Measurements from ENCODE around the gene SLC7A1. TPM values are rescaled to one million over a fixed set of nuclear protein-coding genes. Genes with fewer than 3 reads are reported as not detected.

SLC7A1 gene
- total RNA-seq, 2 experiments from 2014 or later, result 106 to 114 TPM

GRCh38 chr13:29546662-29547061, 48.8 kb downstream of the SLC7A1 start:
- intact Hi-C loops (cut with micrococcal nuclease), result no loop called here
- Mint-ChIP-seq H3K36me3 (peaks cover 52% of the 10 kb centered on the region), H3K27me3 (no peaks in the 10 kb centered on the region), H3K4me3 (no peak overlapping the region), H3K4me1 (ENCODE audit: low read depth) (peaks cover 33% of the 10 kb centered on the region), H3K9me3 (no peaks in the 10 kb centered on the region), H3K27ac (no peak overlapping the region)
- ChIA-PET CTCF (interaction anchor here (1.1 kb wide), 1 partner anchor 54 kb away, joined by 3 read pairs; no protein-coding TSS in a partner anchor), POLR2A (no interaction called here)
- no peak for DNase-seq

GRCh38 chr13:29545988-29546387, 49.5 kb downstream of the SLC7A1 start:
- DNase-seq, result no peak
- CTCF ChIA-PET, result interaction anchor here (1.1 kb wide), 1 partner anchor 54 kb away, joined by 3 read pairs; no protein-coding TSS in a partner anchor
- Mint-ChIP-seq H3K9me3 (no peaks in the 10 kb centered on the region), H3K4me3 (no peak overlapping the region), H3K4me1 (ENCODE audit: low read depth) (peaks cover 39% of the 10 kb centered on the region), H3K27ac (no peak overlapping the region), H3K27me3 (no peaks in the 10 kb centered on the region), H3K36me3 (peaks cover 51% of the 10 kb centered on the region)
- POLR2A ChIA-PET, result no interaction called here
- intact Hi-C loops (cut with micrococcal nuclease), result no loop called here

- DNase-seq, result peak; percentile 83
- H3K27ac Mint-ChIP-seq, result peak overlapping the region; percentile 62
- peaks cover 41% of the 10 kb centered on the region for H3K4me1 Mint-ChIP-seq (ENCODE audit: low read depth)
- CTCF ChIA-PET, result interaction anchor here (1.1 to 1.5 kb wide), 2 partner anchors 36 to 166 kb away, joined by 4 to 5 read pairs; no protein-coding TSS in a partner anchor
- peaks cover 35% of the 10 kb centered on the region for H3K36me3 Mint-ChIP-seq
- POLR2A ChIA-PET, result interaction anchor here (0.8 kb wide), 1 partner anchor 269 kb away, joined by 3 read pairs; no protein-coding TSS in a partner anchor
- intact Hi-C loops (cut with micrococcal nuclease), result loop anchor here (2.0 kb wide), 1 partner anchor 51 kb away; the partner anchor contains the start of gene SLC7A1
- no peak overlapping the region for H3K4me3 Mint-ChIP-seq
- no peaks in the 10 kb centered on the region for H3K27me3 Mint-ChIP-seq
- H3K9me3 Mint-ChIP-seq, result no peaks in the 10 kb centered on the region
Measured at GRCh38 chr13:29543230-29544215, 52.0 kb downstream of the SLC7A1 start.

GRCh38 chr13:29542381-29542780, 53.1 kb downstream of the SLC7A1 start:
- intact Hi-C loops (cut with micrococcal nuclease), result loop anchor here (2.0 kb wide), 1 partner anchor 52 kb away; the partner anchor contains the start of gene SLC7A1
- H3K27me3 Mint-ChIP-seq, result no peaks in the 10 kb centered on the region
- ChIA-PET CTCF (interaction anchor here (1.1 kb wide), 1 partner anchor 167 kb away, joined by 5 read pairs; no protein-coding TSS in a partner anchor), POLR2A (interaction anchor here (0.7 kb wide), 1 partner anchor 991 kb away, joined by 6 read pairs; no protein-coding TSS in a partner anchor)
- DNase-seq, result no peak
- H3K4me1 Mint-ChIP-seq (ENCODE audit: low read depth), result peaks cover 42% of the 10 kb centered on the region
- H3K9me3 Mint-ChIP-seq, result no peaks in the 10 kb centered on the region
- peaks cover 32% of the 10 kb centered on the region for H3K36me3 Mint-ChIP-seq
- no peak overlapping the region for H3K4me3 Mint-ChIP-seq
- H3K27ac Mint-ChIP-seq, result peak overlapping the region; percentile 69

GRCh38 chr13:29541400-29541799, 54.1 kb downstream of the SLC7A1 start:
- peak; percentile 33 for DNase-seq

GRCh38 chr13:29540799-29541198, 54.7 kb downstream of the SLC7A1 start:
- Mint-ChIP-seq H3K4me3 (no peak overlapping the region), H3K27me3 (no peaks in the 10 kb centered on the region), H3K36me3 (peaks cover 29% of the 10 kb centered on the region), H3K9me3 (no peaks in the 10 kb centered on the region), H3K4me1 (ENCODE audit: low read depth) (peaks cover 42% of the 10 kb centered on the region), H3K27ac (peak overlapping the region; percentile 69)
- CTCF ChIA-PET, result no interaction called here
- POLR2A ChIA-PET, result no interaction called here
- DNase-seq, result no peak
- intact Hi-C loops (cut with micrococcal nuclease), result no loop called here

More at GRCh38 chr13:29541400-29541799, 54.1 kb downstream of the SLC7A1 start:
- Mint-ChIP-seq H3K4me3 (no peak overlapping the region), H3K27ac (peak overlapping the region; percentile 69), H3K4me1 (ENCODE audit: low read depth) (peaks cover 42% of the 10 kb centered on the region), H3K36me3 (peaks cover 27% of the 10 kb centered on the region), H3K9me3 (no peaks in the 10 kb centered on the region), H3K27me3 (no peaks in the 10 kb centered on the region)
- ChIA-PET CTCF (no interaction called here), POLR2A (no interaction called here)
- intact Hi-C loops (cut with micrococcal nuclease), result no loop called here

- intact Hi-C loops (cut with micrococcal nuclease), result no loop called here
- H3K4me3 Mint-ChIP-seq, result no peak overlapping the region
- H3K9me3 Mint-ChIP-seq, result no peaks in the 10 kb centered on the region
- no peaks in the 10 kb centered on the region for H3K27me3 Mint-ChIP-seq
- H3K27ac Mint-ChIP-seq, result peak overlapping the region; percentile 69
- H3K36me3 Mint-ChIP-seq, result peaks cover 29% of the 10 kb centered on the region
- ChIA-PET CTCF (no interaction called here), POLR2A (no interaction called here)
- no peak for DNase-seq
- peaks cover 42% of the 10 kb centered on the region for H3K4me1 Mint-ChIP-seq (ENCODE audit: low read depth)
Measured at GRCh38 chr13:29540334-29540733, 55.2 kb downstream of the SLC7A1 start.

GRCh38 chr13:29539856-29540255, 55.6 kb downstream of the SLC7A1 start:
- Mint-ChIP-seq H3K4me1 (ENCODE audit: low read depth) (peaks cover 42% of the 10 kb centered on the region), H3K27me3 (no peaks in the 10 kb centered on the region), H3K36me3 (peaks cover 28% of the 10 kb centered on the region), H3K27ac (no peak overlapping the region), H3K9me3 (no peaks in the 10 kb centered on the region), H3K4me3 (no peak overlapping the region)
- POLR2A ChIA-PET, result no interaction called here
- intact Hi-C loops (cut with micrococcal nuclease), result no loop called here
- no peak for DNase-seq
- CTCF ChIA-PET, result interaction anchor here (1.3 kb wide), 1 partner anchor 32 kb away, joined by 5 read pairs; no protein-coding TSS in a partner anchor

- H3K36me3 Mint-ChIP-seq, result peaks cover 33% of the 10 kb centered on the region
- H3K4me1 Mint-ChIP-seq (ENCODE audit: low read depth), result peaks cover 31% of the 10 kb centered on the region
- no peak for DNase-seq
- no peak overlapping the region for H3K4me3 Mint-ChIP-seq
- H3K9me3 Mint-ChIP-seq, result no peaks in the 10 kb centered on the region
- intact Hi-C loops (cut with micrococcal nuclease), result no loop called here
- H3K27ac Mint-ChIP-seq, result no peak overlapping the region
- POLR2A ChIA-PET, result no interaction called here
- H3K27me3 Mint-ChIP-seq, result no peaks in the 10 kb centered on the region
- CTCF ChIA-PET, result interaction anchor here (1.3 kb wide), 1 partner anchor 30 kb away, joined by 5 read pairs; no protein-coding TSS in a partner anchor
Measured at GRCh38 chr13:29538652-29539040, 56.8 kb downstream of the SLC7A1 start.

- POLR2A ChIA-PET, result no interaction called here
- intact Hi-C loops (cut with micrococcal nuclease), result no loop called here
- Mint-ChIP-seq H3K4me3 (no peak overlapping the region), H3K27me3 (no peaks in the 10 kb centered on the region), H3K4me1 (ENCODE audit: low read depth) (peaks cover 24% of the 10 kb centered on the region), H3K9me3 (no peaks in the 10 kb centered on the region), H3K27ac (peak overlapping the region; percentile 19), H3K36me3 (peaks cover 36% of the 10 kb centered on the region)
- no peak for DNase-seq
- CTCF ChIA-PET, result interaction anchor here (1.2 kb wide), 1 partner anchor 30 kb away, joined by 4 read pairs; no protein-coding TSS in a partner anchor
Measured at GRCh38 chr13:29537736-29538651, 57.5 kb downstream of the SLC7A1 start.

GRCh38 chr13:29536853-29537252, 58.6 kb downstream of the SLC7A1 start:
- no peak overlapping the region for H3K4me3 Mint-ChIP-seq
- peaks cover 17% of the 10 kb centered on the region for H3K4me1 Mint-ChIP-seq (ENCODE audit: low read depth)
- no peaks in the 10 kb centered on the region for H3K27me3 Mint-ChIP-seq
- CTCF ChIA-PET, result no interaction called here
- POLR2A ChIA-PET, result no interaction called here
- no peak overlapping the region for H3K27ac Mint-ChIP-seq
- H3K36me3 Mint-ChIP-seq, result peaks cover 44% of the 10 kb centered on the region
- no peak for DNase-seq
- no peaks in the 10 kb centered on the region for H3K9me3 Mint-ChIP-seq
- intact Hi-C loops (cut with micrococcal nuclease), result no loop called here

All from activated CD4-positive, alpha-beta memory T cell treated with anti-CD3 and anti-CD28 coated beads for 36 hours (primary cell).